HG03097 (cell line): Measurements from ENCODE around the gene KIFC1.
"Not testable (repeated sequence)": the region's sequence is repeated elsewhere in the genome, so short reads cannot be mapped to it uniquely, and the experiment has no call there.

Experiments
- ATAC-seq: cut with Tn5 transposase; IDR thresholded peaks from one replicate; pipeline ENCODE4 v1.9.1; 2021; ENCODE audit not compliant: unreplicated experiment, low FRiP score

The KIFC1 gene

GRCh38 chr6:33391278-33391921, at the start of gene KIFC1:
Gene KIFC1 (plus strand): TSS chr6:33391823. CDS start chr6:33391986, 163 bp downstream.
- ATAC-seq = peak; percentile 85

- not testable (repeated sequence) for ATAC-seq
Measured at GRCh38 chr6:33343606-33343952, 48.0 kb upstream of the KIFC1 start.

- ATAC-seq = no peak
Measured at GRCh38 chr6:33343953-33344611, 47.5 kb upstream of the KIFC1 start.

GRCh38 chr6:33344701-33345697, 46.6 kb upstream of the KIFC1 start:
- no peak for ATAC-seq

GRCh38 chr6:33346972-33347371, 44.7 kb upstream of the KIFC1 start:
- ATAC-seq = not testable (repeated sequence)

- ATAC-seq = no peak
Measured at GRCh38 chr6:33347816-33348215, 43.8 kb upstream of the KIFC1 start.

GRCh38 chr6:33355860-33356259, 35.8 kb upstream of the KIFC1 start:
- ATAC-seq = not testable (repeated sequence)

- no peak for ATAC-seq
Measured at GRCh38 chr6:33356295-33356694, 35.3 kb upstream of the KIFC1 start.

GRCh38 chr6:33357160-33357871, 34.3 kb upstream of the KIFC1 start:
- not testable (repeated sequence) for ATAC-seq

GRCh38 chr6:33359331-33359730, 32.3 kb upstream of the KIFC1 start:
- no peak for ATAC-seq

GRCh38 chr6:33363486-33363885, 28.1 kb upstream of the KIFC1 start:
- not testable (repeated sequence) for ATAC-seq

- ATAC-seq = not testable (repeated sequence)
Measured at GRCh38 chr6:33364475-33365205, 27.0 kb upstream of the KIFC1 start.

GRCh38 chr6:33365206-33365971, 26.2 kb upstream of the KIFC1 start:
- ATAC-seq = not testable (repeated sequence)

- no peak for ATAC-seq
Measured at GRCh38 chr6:33367009-33367714, 24.5 kb upstream of the KIFC1 start.

GRCh38 chr6:33367715-33368025, 24.0 kb upstream of the KIFC1 start:
- not testable (repeated sequence) for ATAC-seq

GRCh38 chr6:33371901-33372300, 19.7 kb upstream of the KIFC1 start:
- ATAC-seq = not testable (repeated sequence)

GRCh38 chr6:33372526-33373123, 19.0 kb upstream of the KIFC1 start:
- no peak for ATAC-seq
